Measurements from ENCODE around the gene RAET1G. TPM values are rescaled to one million over a fixed set of nuclear protein-coding genes. Genes with fewer than 3 reads are reported as not detected.

Gene RAET1G
- total RNA-seq, 1 experiment from 2014 or later: 1.5 TPM

DNA sequence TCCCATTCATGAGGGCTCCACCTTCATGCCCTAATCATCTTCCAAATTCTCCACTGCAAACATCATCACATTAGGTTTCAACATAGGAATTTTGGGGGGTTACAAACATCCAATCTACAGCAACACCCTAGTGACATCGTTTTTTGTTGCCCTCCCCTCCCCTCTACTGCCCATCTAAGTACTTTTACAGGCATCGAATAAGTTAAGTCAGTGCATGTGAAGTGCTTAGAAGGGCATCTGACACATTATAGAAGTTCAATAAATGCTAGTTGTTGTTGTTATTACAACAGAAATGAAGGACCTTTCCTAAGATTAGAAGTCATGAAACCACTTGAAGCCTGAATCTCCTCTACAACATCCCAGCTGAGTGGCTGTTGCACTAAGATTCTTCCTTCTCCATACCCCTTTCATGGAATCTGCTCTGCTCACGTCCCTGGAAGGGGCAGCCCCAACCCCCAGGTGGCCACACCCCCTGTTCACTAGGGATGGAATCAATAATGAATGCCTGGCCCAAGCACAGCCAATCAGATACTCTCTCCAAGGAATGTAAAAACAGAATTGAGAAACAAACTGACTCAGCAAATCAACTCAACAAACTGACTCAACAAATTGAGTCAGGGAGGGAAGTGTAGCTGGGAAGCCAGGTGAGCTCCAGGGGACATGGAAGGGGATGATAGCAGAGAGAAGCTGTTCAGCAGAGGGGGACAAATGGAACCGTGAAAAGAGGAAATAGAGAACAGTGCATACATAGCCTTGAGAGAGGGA is 54.9 kb downstream of the RAET1G start:
- ATAC-seq (no peak), DNase-seq (peak; percentile 67)
- Histone ChIP-seq H3K79me2 (ENCODE audit: low read length) (no peaks in the 10 kb centered on the region; the same call in 1 of the 2 replicates), H3K27ac (ENCODE audit: low read length) (no peak overlapping the region), H3K9me3 (ENCODE audit: low read length) (no peaks in the 10 kb centered on the region), H3K4me2 (ENCODE audit: low read length) (no peak overlapping the region), H2AFZ (ENCODE audit: low read length) (no peak overlapping the region), H3K4me3 (ENCODE audit: low read length) (no peak overlapping the region), H3K4me1 (ENCODE audit: insufficient read depth, low read length) (peaks cover 7% of the 10 kb centered on the region; the same call in 1 of the 2 replicates), H4K20me1 (ENCODE audit: low read length) (no peaks in the 10 kb centered on the region), H3K9me2 (replicated peaks; ENCODE audit: low read length) (no peaks in the 10 kb centered on the region), H3K9ac (ENCODE audit: low read length) (no peak overlapping the region), H3K36me3 (ENCODE audit: low read depth, low read length) (no peaks in the 10 kb centered on the region), H3F3A (ENCODE audit: low read length, unreplicated experiment) (no peaks in the 10 kb centered on the region), H3K27me3 (ENCODE audit: low read length) (no peaks in the 10 kb centered on the region)
- ChIA-PET POLR2A (ENCODE audit: unreplicated experiment) (no interaction called here), CTCF (no interaction called here)
- TF ChIP-seq EZH2 (IDR thresholded peaks at IDR 0.05; ENCODE audit: low read length, unreplicated experiment) (no peak), EZH2phosphoT487 (IDR thresholded peaks at IDR 0.05; ENCODE audit: borderline replicate concordance, low read length) (no peak)
- TF ChIP-seq, protein P1, sequence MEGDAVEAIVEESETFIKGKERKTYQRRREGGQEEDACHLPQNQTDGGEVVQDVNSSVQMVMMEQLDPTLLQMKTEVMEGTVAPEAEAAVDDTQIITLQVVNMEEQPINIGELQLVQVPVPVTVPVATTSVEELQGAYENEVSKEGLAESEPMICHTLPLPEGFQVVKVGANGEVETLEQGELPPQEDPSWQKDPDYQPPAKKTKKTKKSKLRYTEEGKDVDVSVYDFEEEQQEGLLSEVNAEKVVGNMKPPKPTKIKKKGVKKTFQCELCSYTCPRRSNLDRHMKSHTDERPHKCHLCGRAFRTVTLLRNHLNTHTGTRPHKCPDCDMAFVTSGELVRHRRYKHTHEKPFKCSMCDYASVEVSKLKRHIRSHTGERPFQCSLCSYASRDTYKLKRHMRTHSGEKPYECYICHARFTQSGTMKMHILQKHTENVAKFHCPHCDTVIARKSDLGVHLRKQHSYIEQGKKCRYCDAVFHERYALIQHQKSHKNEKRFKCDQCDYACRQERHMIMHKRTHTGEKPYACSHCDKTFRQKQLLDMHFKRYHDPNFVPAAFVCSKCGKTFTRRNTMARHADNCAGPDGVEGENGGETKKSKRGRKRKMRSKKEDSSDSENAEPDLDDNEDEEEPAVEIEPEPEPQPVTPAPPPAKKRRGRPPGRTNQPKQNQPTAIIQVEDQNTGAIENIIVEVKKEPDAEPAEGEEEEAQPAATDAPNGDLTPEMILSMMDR (conservative IDR thresholded peaks at IDR 0.05; ENCODE audit: low read depth, low read length): no peak
- intact Hi-C loops (cut with micrococcal nuclease): no loop called here
- no TSS peak for BruUV-seq (replicated peaks)

Other genes with a start within 250 kb of the RAET1G start
- 9.2 and 9.7 TPM in 2 replicates for gene LATS1, start 205.0 kb downstream of the RAET1G start, total RNA-seq (2014; rRNA removed)
- gene NUP43, start 176.6 kb downstream of the RAET1G start, total RNA-seq (2014; rRNA removed): 19.2 and 25.5 TPM in 2 replicates
- gene PCMT1, start 173.4 kb downstream of the RAET1G start, total RNA-seq (2014; rRNA removed): 122 and 158 TPM in 2 replicates
- gene LRP11, start 58.8 kb downstream of the RAET1G start, total RNA-seq (2014; rRNA removed): 32.0 and 39.9 TPM in 2 replicates
- gene RAET1E, start 25.0 kb downstream of the RAET1G start, total RNA-seq (2014; rRNA removed): 0.40 and 1.7 TPM in 2 replicates
- gene ULBP2, start 18.9 kb upstream of the RAET1G start, total RNA-seq (2014; rRNA removed): 5.8 and 8.1 TPM in 2 replicates
- 0.86 and 0.87 TPM in 2 replicates for gene ULBP1, start 40.8 kb upstream of the RAET1G start, total RNA-seq (2014; rRNA removed)
- 1.1 and 3.6 TPM in 2 replicates for gene RAET1L, start 102.4 kb upstream of the RAET1G start, total RNA-seq (2014; rRNA removed)
- 20.5 and 23.2 TPM in 2 replicates for gene ULBP3, start 146.0 kb upstream of the RAET1G start, total RNA-seq (2014; rRNA removed)
- 1.1 and 3.0 TPM in 2 replicates for gene PPP1R14C, start 219.9 kb upstream of the RAET1G start, total RNA-seq (2014; rRNA removed)

Data from PC-3 (cell line).